HepG2 (cell line): ENCODE data around the gene ARL5C. TPM values are rescaled to one million over a fixed set of nuclear protein-coding genes. Genes with fewer than 3 reads are reported as not detected.

Experiments used
- BORCS8-MEF2B ChIP-seq: sonication (generic); formaldehyde crosslinking; IDR thresholded peaks from 2 replicates; pipeline ENCODE4 v1.8.0; 2022; ENCODE audit warnings: mild to moderate bottlenecking, missing genetic modification reagents
- CBX2 ChIP-seq, 2 experiments: fragments of 200-600 bp in 1 of 2; sonication (generic); formaldehyde crosslinking in 1 of 2; IDR thresholded peaks; 2 replicates each; pipeline versions ENCODE4 v1.7.0 to v1.8.1; 2018 to 2022; ENCODE audit warnings: low read depth in 2 of 2, low read length in 1 of 2, mild to moderate bottlenecking in 1 of 2, missing genetic modification reagents in 1 of 2
- EP300 ChIP-seq, 3 experiments: sonication (generic) in 1 of 3; formaldehyde crosslinking in 1 of 3; IDR thresholded peaks; 2 replicates each; pipeline versions ENCODE4 v1.5.1 to v1.6.1; 2011 to 2020; ENCODE audit warnings: low read depth in 2 of 3, low read length in 2 of 3, borderline replicate concordance in 1 of 3, improper control_type of control experiment in 1 of 3, mild to moderate bottlenecking in 1 of 3, missing genetic modification reagents in 1 of 3, moderate library complexity in 1 of 3
- HMG20A ChIP-seq: IDR thresholded peaks from 2 replicates; pipeline ENCODE4 v1.6.1; 2016; ENCODE audit warnings: borderline replicate concordance
- REXO4 ChIP-seq: sonication (generic); formaldehyde crosslinking; IDR thresholded peaks from 2 replicates; pipeline ENCODE4 v1.8.0; 2022; ENCODE audit warnings: missing genetic modification reagents, mild to moderate bottlenecking, borderline replicate concordance
- SNRNP70 ChIP-seq: fragments of 200-400 bp; formaldehyde crosslinking; IDR thresholded peaks from 2 replicates; pipeline ENCODE4 v1.6.1; 2017; ENCODE audit warnings: mild to moderate bottlenecking, low read depth, low read length, moderate library complexity
- SOX5 ChIP-seq: IDR thresholded peaks from 2 replicates; pipeline ENCODE4 v1.6.1; 2016; ENCODE audit warnings: borderline replicate concordance
- SRF ChIP-seq: IDR thresholded peaks from 2 replicates; pipeline ENCODE4 v1.6.1; 2011; ENCODE audit warnings: mild to moderate bottlenecking, low read depth, low read length, moderate library complexity
- SRSF4 ChIP-seq: fragments of 200-400 bp; formaldehyde crosslinking; IDR thresholded peaks from one replicate; pipeline ENCODE4 v1.6.1; 2018; ENCODE audit warnings: mild to moderate bottlenecking, low read depth, low read length, moderate library complexity; ENCODE audit not compliant: poor library complexity, severe bottlenecking
- STAG1 ChIP-seq: sonication (generic); formaldehyde crosslinking; IDR thresholded peaks from 2 replicates; pipeline ENCODE4 v1.4.0; 2020; ENCODE audit warnings: missing genetic modification reagents
- TCF12 ChIP-seq, 2 experiments: fragments of 450-650 bp in 1 of 2; sonication (generic) in 1 of 2; formaldehyde crosslinking in 1 of 2; IDR thresholded peaks; 2 replicates each; pipeline versions ENCODE4 v1.6.1 to v1.8.0; 2017 to 2022; ENCODE audit warnings: antibody characterized with exemption in 1 of 2, mild to moderate bottlenecking in 1 of 2, missing genetic modification reagents in 1 of 2, moderate library complexity in 1 of 2
- TP53 ChIP-seq: sonication (generic); formaldehyde crosslinking; conservative IDR thresholded peaks from 2 replicates; pipeline ENCODE4 v1.4.0; 2020; ENCODE audit warnings: missing genetic modification reagents
- U2AF2 ChIP-seq: fragments of 200-400 bp; formaldehyde crosslinking; IDR thresholded peaks from 2 replicates; pipeline ENCODE4 v1.6.1; 2017; ENCODE audit warnings: low read depth, mild to moderate bottlenecking, low read length
- ZBTB33 ChIP-seq: sonication (generic); formaldehyde crosslinking; IDR thresholded peaks from 2 replicates; pipeline ENCODE4 v1.4.0; 2020; ENCODE audit warnings: missing genetic modification reagents
- ZBTB37 ChIP-seq: sonication (generic); formaldehyde crosslinking; IDR thresholded peaks from 2 replicates; pipeline ENCODE4 v1.4.0; 2020; ENCODE audit warnings: mild to moderate bottlenecking, missing genetic modification reagents
- ZNF44 ChIP-seq: sonication (generic); formaldehyde crosslinking; IDR thresholded peaks from 2 replicates; pipeline ENCODE4 v1.5.1; 2020; ENCODE audit warnings: mild to moderate bottlenecking, missing genetic modification reagents
- ZNF446 ChIP-seq: sonication (generic); formaldehyde crosslinking; IDR thresholded peaks from 2 replicates; pipeline ENCODE4 v1.5.0; 2020; ENCODE audit warnings: mild to moderate bottlenecking, missing genetic modification reagents
- ZNF503 ChIP-seq: sonication (generic); formaldehyde crosslinking; IDR thresholded peaks from 2 replicates; pipeline ENCODE4 v1.4.0; 2020; ENCODE audit warnings: missing genetic modification reagents
- ZNF552 ChIP-seq: sonication (generic); formaldehyde crosslinking; IDR thresholded peaks from 2 replicates; pipeline ENCODE4 v1.9.0; 2022; ENCODE audit warnings: missing genetic modification reagents, mild to moderate bottlenecking, borderline replicate concordance
- ZNF576 ChIP-seq: sonication (generic); formaldehyde crosslinking; IDR thresholded peaks from 2 replicates; pipeline ENCODE4 v1.4.0; 2020; ENCODE audit warnings: mild to moderate bottlenecking, missing genetic modification reagents
- ZNF614 ChIP-seq: IDR thresholded peaks from 2 replicates; pipeline ENCODE4 v1.6.1; 2018; ENCODE audit warnings: missing biosample characterization, missing genetic modification reagents, inconsistent platforms, borderline replicate concordance
- ZNF737 ChIP-seq: sonication (generic); formaldehyde crosslinking; IDR thresholded peaks from 2 replicates; pipeline ENCODE4 v1.5.0; 2020; ENCODE audit warnings: missing genetic modification reagents, mild to moderate bottlenecking, borderline replicate concordance
- ZNF747 ChIP-seq: sonication (generic); formaldehyde crosslinking; IDR thresholded peaks from 2 replicates; pipeline ENCODE4 v1.8.1; 2023; ENCODE audit warnings: missing genetic modification reagents, mild to moderate bottlenecking, borderline replicate concordance
- ZNF841 ChIP-seq: sonication (generic); formaldehyde crosslinking; IDR thresholded peaks from 2 replicates; pipeline ENCODE4 v1.8.1; 2023; ENCODE audit warnings: missing genetic modification reagents, borderline replicate concordance
- ZSCAN29 ChIP-seq: sonication (generic); formaldehyde crosslinking; conservative IDR thresholded peaks from 2 replicates; pipeline ENCODE4 v1.4.0; 2020; ENCODE audit warnings: mild to moderate bottlenecking, missing genetic modification reagents
- polyA plus RNA-seq, 8 experiments: library from polyadenylated mRNA; depleted of rRNA in 3 of 8; stranded (reverse) in 7 of 8; unstranded in 1 of 8; fragments of >200 nt; fragmentation: Illumina TruSeq in 4 of 8; extraction: Trizol in 4 of 8; gene quantifications; 2 replicates each; pipeline versions ENCODE4 v1.2.1 to v1.2.3, GENCODE V29; 2011 to 2016; ENCODE audit warnings: low read depth in 4 of 8, missing spikeins in 1 of 8, mixed read lengths in 1 of 8; ENCODE audit not compliant: insufficient read depth in 1 of 8
- total RNA-seq, 5 experiments: library from RNA; depleted of rRNA; stranded (reverse); fragments of >200 nt; fragmentation: Illumina TruSeq; extraction: Trizol; gene quantifications; 2 replicates each; pipeline ENCODE4 v1.2.3, GENCODE V29; 2016; ENCODE audit warnings: low read depth in 1 of 5

Gene ARL5C
- total and polyA plus RNA-seq, 2 of the 13 experiments (the other 11 are each of a cell fraction or from before 2014, with no cell fraction given): not detected

- peak; percentile 61 for TF ChIP-seq ZBTB33 (CRISPR knock-in tag)
- no peak for TF ChIP-seq ZNF503 (CRISPR knock-in tag)
- TF ChIP-seq SNRNP70: no peak
- TF ChIP-seq BORCS8-MEF2B (CRISPR knock-in tag): no peak
- no peak for TF ChIP-seq ZNF576 (CRISPR knock-in tag)
- no peak for TF ChIP-seq ZNF446
- no peak for TF ChIP-seq ZSCAN29
- no peak for TF ChIP-seq ZNF737 (CRISPR knock-in tag)
- TF ChIP-seq ZNF841: no peak
- no peak; the same call in 1 of the 2 replicates for TF ChIP-seq ZNF614 (CRISPR knock-in tag)
- TF ChIP-seq REXO4 (CRISPR knock-in tag): no peak
- no peak for TF ChIP-seq ZBTB37
- TF ChIP-seq SRF: 0 out of 2 replicates have a peak, but pooled peaks have one; percentile 31
- TF ChIP-seq TP53 (CRISPR knock-in tag): no peak
- TF ChIP-seq CBX2 (IDR thresholded peaks at IDR 0.05; ENCODE audit: low read depth, low read length): no peak
- TF ChIP-seq CBX2 (CRISPR knock-in tag; IDR thresholded peaks at IDR 0.05; ENCODE audit: low read depth): no peak
- TF ChIP-seq TCF12 (IDR thresholded peaks at IDR 0.05): no peak
- no peak for TF ChIP-seq TCF12 (CRISPR knock-in tag; IDR thresholded peaks at IDR 0.05)
- no peak; a peak in 1 of 4 replicates for TF ChIP-seq EP300 (IDR thresholded peaks at IDR 0.05; ENCODE audit: low read depth in 2 of 2, low read length in 2 of 2)
- no peak for TF ChIP-seq EP300 (CRISPR knock-in tag; IDR thresholded peaks at IDR 0.05; ENCODE audit: borderline replicate concordance)
- no peak for TF ChIP-seq ZNF747 (CRISPR knock-in tag)
- TF ChIP-seq SOX5 (CRISPR knock-in tag): 0 out of 2 replicates have a peak, but pooled peaks have one; percentile 22
- no peak for TF ChIP-seq ZNF552 (CRISPR knock-in tag)
- no peak for TF ChIP-seq HMG20A (CRISPR knock-in tag)
- TF ChIP-seq ZNF44 (CRISPR knock-in tag): no peak
- TF ChIP-seq U2AF2: no peak
- no peak for TF ChIP-seq SRSF4
- no peak; the same call in 1 of the 2 replicates for TF ChIP-seq STAG1 (CRISPR knock-in tag)
These were observed 12.3 kb downstream of the ARL5C start (continued) for GRCh38 chr17:39153599-39154051.
